Esophagus muscularis mucosa (tissue), 4 donors: ENCODE results near the gene MYO1B. TPM values are rescaled to one million over a fixed set of nuclear protein-coding genes. Genes with fewer than 3 reads are reported as not detected.

Source experiments
- DNase-seq: peaks from one replicate; pipeline ENCODE4 v3.0.0-alpha.2; 2017; ENCODE audit errors: extremely low spot score
- H3K27ac ChIP-seq, 4 donors: fragments of 200-600 bp; sonication (generic); replicated peaks in 1 of 4; 1 replicate in 3 of 4; 2 replicates in 1 of 4; pipeline ENCODE4 v1.5.1; 2016 to 2019; ENCODE audit warnings: mild to moderate bottlenecking in 1 of 4
- H3K27me3 ChIP-seq, 4 donors: fragments of 200-600 bp; sonication (generic); one replicate each; pipeline versions ENCODE4 v1.5.1 to v1.6.0; 2016 to 2019
- H3K36me3 ChIP-seq, 4 donors: fragments of 200-600 bp; sonication (generic); one replicate each; pipeline ENCODE4 v1.5.1; 2016 to 2019
- H3K4me1 ChIP-seq, 4 donors: fragments of 200-600 bp; sonication (generic); one replicate each; pipeline ENCODE4 v1.5.1; 2016 to 2019
- H3K4me3 ChIP-seq, 4 donors: fragments of 200-600 bp; sonication (generic); 1 replicate in 2 of 4; 2 replicates in 2 of 4; pipeline ENCODE4 v1.5.1; 2016 to 2019; ENCODE audit warnings: mild to moderate bottlenecking in 4 of 4, moderate library complexity in 1 of 4
- H3K9me3 ChIP-seq, 4 donors: fragments of 200-600 bp; sonication (generic); 1 replicate in 3 of 4; 2 replicates in 1 of 4; pipeline ENCODE4 v1.5.1; 2016 to 2019
- EP300 ChIP-seq: sonication (generic); formaldehyde crosslinking; IDR thresholded peaks from one replicate; pipeline ENCODE4 v1.6.1; 2017; ENCODE audit warnings: antibody characterized with exemption
- POLR2A ChIP-seq: fragments of 450-650 bp; IDR thresholded peaks from one replicate; pipeline ENCODE4 v1.6.1; 2017; ENCODE audit warnings: antibody characterized with exemption, moderate library complexity, mild to moderate bottlenecking, low read depth
- POLR2AphosphoS5 ChIP-seq, 2 donors: sonication (generic); formaldehyde crosslinking; IDR thresholded peaks; one replicate each; pipeline ENCODE4 v1.6.1; 2017; ENCODE audit warnings: antibody characterized with exemption in 2 of 2
- WGBS: methylation state at CpG from one replicate; pipeline ENCODE4 v1.1.5; 2018; 5-methylcytosine and 5-hydroxymethylcytosine counted together
- intact Hi-C: fragments of 100-400 bp; cut with DNase I; formaldehyde crosslinking; loops from one replicate; pipeline ENCODE4 v1.15.1; 2023
- total RNA-seq, 4 donors: library from RNA; depleted of rRNA; stranded (reverse); fragments of >200 nt; gene quantifications; one replicate each; pipeline versions ENCODE4 v1.1.0 to v1.2.1, GENCODE V29; 2016
- TF ChIP-seq, protein P1 (sequence below), 3 experiments: fragments of 200-600 bp in 2 of 3; fragments of 450-650 bp in 1 of 3; sonication (generic) in 2 of 3; IDR thresholded peaks; one replicate each; pipeline ENCODE4 v1.5.1; 2017 to 2019; ENCODE audit warnings: antibody characterized with exemption in 3 of 3, mild to moderate bottlenecking in 2 of 3, moderate library complexity in 1 of 3

Gene MYO1B
- total RNA-seq, 4 donors from 2014 or later, result 14.8 to 17.3 (median 15.9) TPM

DNA sequence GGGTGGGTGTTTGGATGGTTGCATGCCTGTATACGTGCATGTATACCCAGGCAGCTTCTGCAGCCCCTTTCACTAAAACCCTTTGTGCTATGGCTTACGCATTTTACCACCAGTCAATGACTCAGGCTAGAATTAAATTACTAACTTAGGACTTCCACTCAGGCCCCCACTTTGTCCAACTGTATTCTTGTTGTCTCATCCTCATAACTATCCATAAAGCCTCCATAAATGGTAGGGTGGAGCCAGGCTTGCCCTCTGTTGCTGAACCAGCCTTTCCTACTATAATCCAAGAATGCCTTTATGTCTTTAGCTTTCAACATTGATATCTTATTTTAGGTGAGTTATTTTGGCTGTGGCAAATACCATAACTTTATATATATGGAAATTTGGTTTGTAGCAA, 119.9 kb downstream of the MYO1B start:
- no peak for DNase-seq
- Histone ChIP-seq H3K27ac (no peak overlapping the region), H3K36me3 (no peaks in the 10 kb centered on the region), H3K4me1 (peaks cover 0 to 12% (median 4%) of the 10 kb centered on the region in 4 donors), H3K4me3 (no peak overlapping the region), H3K9me3 (no peaks in the 10 kb centered on the region), H3K27me3 (no peaks in the 10 kb centered on the region)
- 86% methylated on average over 2 of the region's 2 CpGs for WGBS
- intact Hi-C loops, result no loop called here
- TF ChIP-seq EP300 (no peak), POLR2A (no peak), POLR2AphosphoS5 (IDR thresholded peaks at IDR 0.05) (no peak)
- TF ChIP-seq, protein P1, sequence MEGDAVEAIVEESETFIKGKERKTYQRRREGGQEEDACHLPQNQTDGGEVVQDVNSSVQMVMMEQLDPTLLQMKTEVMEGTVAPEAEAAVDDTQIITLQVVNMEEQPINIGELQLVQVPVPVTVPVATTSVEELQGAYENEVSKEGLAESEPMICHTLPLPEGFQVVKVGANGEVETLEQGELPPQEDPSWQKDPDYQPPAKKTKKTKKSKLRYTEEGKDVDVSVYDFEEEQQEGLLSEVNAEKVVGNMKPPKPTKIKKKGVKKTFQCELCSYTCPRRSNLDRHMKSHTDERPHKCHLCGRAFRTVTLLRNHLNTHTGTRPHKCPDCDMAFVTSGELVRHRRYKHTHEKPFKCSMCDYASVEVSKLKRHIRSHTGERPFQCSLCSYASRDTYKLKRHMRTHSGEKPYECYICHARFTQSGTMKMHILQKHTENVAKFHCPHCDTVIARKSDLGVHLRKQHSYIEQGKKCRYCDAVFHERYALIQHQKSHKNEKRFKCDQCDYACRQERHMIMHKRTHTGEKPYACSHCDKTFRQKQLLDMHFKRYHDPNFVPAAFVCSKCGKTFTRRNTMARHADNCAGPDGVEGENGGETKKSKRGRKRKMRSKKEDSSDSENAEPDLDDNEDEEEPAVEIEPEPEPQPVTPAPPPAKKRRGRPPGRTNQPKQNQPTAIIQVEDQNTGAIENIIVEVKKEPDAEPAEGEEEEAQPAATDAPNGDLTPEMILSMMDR (IDR thresholded peaks at IDR 0.05), result no peak

DNA sequence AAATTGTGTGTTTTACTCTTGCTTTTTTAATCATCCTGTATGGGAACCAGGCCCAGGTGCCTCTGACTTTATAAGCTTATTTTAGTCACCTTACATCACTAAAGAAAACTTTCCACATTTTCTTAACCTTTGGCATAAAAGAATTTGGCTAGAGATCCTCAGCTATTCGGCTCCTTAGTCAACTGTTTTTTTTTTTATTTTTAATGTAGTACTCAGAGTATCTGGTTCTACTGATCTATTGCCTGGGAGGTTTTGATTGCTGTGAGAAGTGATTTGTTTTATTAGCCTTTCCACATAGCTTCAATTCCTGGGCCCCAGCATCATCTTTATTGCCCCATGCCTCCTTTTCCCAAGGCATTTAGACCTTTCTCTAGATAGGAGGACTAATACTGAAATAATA, 121.0 kb downstream of the MYO1B start:
- 14% methylated on average over 1 of the region's 1 CpG for WGBS
- intact Hi-C loops, result no loop called here
- Histone ChIP-seq H3K9me3 (no peaks in the 10 kb centered on the region), H3K27me3 (no peaks in the 10 kb centered on the region), H3K36me3 (no peaks in the 10 kb centered on the region), H3K4me3 (no peak overlapping the region), H3K4me1 (peaks cover 0 to 12% (median 4%) of the 10 kb centered on the region in 4 donors), H3K27ac (peak overlapping the region in 2 of 4 donors; percentile 13 to 16)
- no peak for DNase-seq
- TF ChIP-seq, protein P1 (IDR thresholded peaks at IDR 0.05), result no peak
- TF ChIP-seq POLR2AphosphoS5 (IDR thresholded peaks at IDR 0.05) (no peak), EP300 (no peak)

DNA sequence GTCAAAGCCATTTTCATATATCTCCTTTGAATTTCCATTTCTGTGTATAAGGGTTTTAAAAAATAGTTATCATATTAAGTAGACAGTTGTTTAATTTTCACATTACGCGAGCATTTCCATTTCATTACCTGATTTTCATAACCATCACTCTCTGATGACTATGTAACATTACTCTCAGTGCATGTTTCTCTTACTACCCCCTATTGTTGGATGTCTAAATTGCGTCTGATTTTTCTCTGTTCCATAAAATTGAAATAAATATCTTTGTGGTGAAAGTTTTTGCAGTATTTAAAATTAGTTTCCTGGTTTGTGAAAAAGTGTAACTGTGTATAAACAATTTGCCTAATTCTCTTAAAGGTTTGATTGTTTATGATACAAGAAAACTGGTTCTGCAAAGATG, 123.8 kb downstream of the MYO1B start:
- Histone ChIP-seq H3K9me3 (no peaks in the 10 kb centered on the region), H3K27me3 (no peaks in the 10 kb centered on the region), H3K4me1 (peaks cover 0 to 12% (median 4%) of the 10 kb centered on the region in 4 donors), H3K36me3 (no peaks in the 10 kb centered on the region), H3K4me3 (no peak overlapping the region), H3K27ac (no peak overlapping the region)
- DNase-seq, result no peak
- WGBS, result 82% methylated on average over 3 of the region's 3 CpGs
- TF ChIP-seq POLR2A (no peak), EP300 (no peak), POLR2AphosphoS5 (IDR thresholded peaks at IDR 0.05) (no peak)
- TF ChIP-seq, protein P1 (IDR thresholded peaks at IDR 0.05), result peak in 2 of 3 experiments; percentile 10 to 16
- intact Hi-C loops, result no loop called here

DNA sequence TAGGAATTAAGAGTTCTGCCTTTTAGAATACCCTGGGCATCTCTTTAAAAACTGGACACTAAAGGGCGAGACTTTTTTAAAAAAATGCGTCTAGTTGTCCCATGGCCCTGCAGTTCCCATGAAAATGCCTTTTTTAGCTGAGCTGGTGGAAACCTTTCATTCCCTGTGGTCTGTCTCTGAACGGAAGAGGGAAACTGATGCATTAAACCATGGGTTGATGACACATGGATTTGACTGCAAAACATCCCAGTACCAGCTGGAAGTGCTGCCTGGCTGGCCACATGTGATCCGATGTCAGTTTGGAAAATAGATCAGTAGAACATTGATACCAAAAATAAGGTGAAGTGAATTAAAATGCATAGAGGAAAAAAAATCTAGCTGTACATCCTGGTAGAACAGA, 129.2 kb downstream of the MYO1B start:
- no peaks in the 10 kb centered on the region for H3K27me3 ChIP-seq
- no peak overlapping the region for H3K27ac ChIP-seq
- WGBS, result 90% methylated on average over 4 of the region's 4 CpGs
- DNase-seq, result no peak
- no peak overlapping the region for H3K4me3 ChIP-seq
- intact Hi-C loops, result no loop called here
- TF ChIP-seq, protein P1 (IDR thresholded peaks at IDR 0.05), result no peak
- no peak for TF ChIP-seq POLR2A
- TF ChIP-seq EP300, result no peak
- no peak for TF ChIP-seq POLR2AphosphoS5 (IDR thresholded peaks at IDR 0.05)
- no peaks in the 10 kb centered on the region for H3K9me3 ChIP-seq
- H3K36me3 ChIP-seq, result no peaks in the 10 kb centered on the region
- peaks cover 14 to 18% (median 15%) of the 10 kb centered on the region in 4 donors for H3K4me1 ChIP-seq

DNA sequence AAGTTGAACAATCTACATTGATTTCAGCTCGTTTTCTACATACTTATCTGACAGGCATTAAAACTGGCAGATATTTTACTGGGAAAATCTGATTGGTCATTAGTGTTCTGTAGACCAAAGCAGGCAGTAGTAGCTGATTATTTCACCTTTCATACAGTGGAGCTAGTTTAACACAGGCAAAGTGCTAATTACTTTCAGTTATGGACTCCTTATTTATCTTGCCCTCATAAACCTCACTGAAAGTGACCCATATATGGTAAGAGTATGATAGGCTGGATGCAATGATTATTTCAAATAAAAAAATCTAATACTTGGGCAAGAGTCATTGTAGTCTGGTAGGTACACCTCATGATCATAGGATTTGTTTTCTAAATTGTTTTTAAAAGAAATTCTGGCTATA, 129.7 kb downstream of the MYO1B start:
- Histone ChIP-seq H3K9me3 (no peaks in the 10 kb centered on the region), H3K27me3 (no peaks in the 10 kb centered on the region), H3K27ac (no peak overlapping the region), H3K4me1 (peaks cover 14 to 18% (median 15%) of the 10 kb centered on the region in 4 donors), H3K36me3 (no peaks in the 10 kb centered on the region), H3K4me3 (no peak overlapping the region)
- 97% methylated on average over 1 of the region's 1 CpG for WGBS
- DNase-seq, result no peak
- no peak for TF ChIP-seq POLR2AphosphoS5 (IDR thresholded peaks at IDR 0.05)
- TF ChIP-seq, protein P1 (IDR thresholded peaks at IDR 0.05), result no peak
- TF ChIP-seq EP300, result no peak
- TF ChIP-seq POLR2A, result no peak
- intact Hi-C loops, result no loop called here
